ENCODE measurements around the gene UBE2Q1.
"Not testable (repeated sequence)": the region's sequence is repeated elsewhere in the genome, so short reads cannot be mapped to it uniquely, and the experiment has no call there.

The UBE2Q1 gene

GRCh38 chr1:154549202-154549770 lies 9.2 kb downstream of the UBE2Q1 start:
- DNase-seq: no peak

DNA sequence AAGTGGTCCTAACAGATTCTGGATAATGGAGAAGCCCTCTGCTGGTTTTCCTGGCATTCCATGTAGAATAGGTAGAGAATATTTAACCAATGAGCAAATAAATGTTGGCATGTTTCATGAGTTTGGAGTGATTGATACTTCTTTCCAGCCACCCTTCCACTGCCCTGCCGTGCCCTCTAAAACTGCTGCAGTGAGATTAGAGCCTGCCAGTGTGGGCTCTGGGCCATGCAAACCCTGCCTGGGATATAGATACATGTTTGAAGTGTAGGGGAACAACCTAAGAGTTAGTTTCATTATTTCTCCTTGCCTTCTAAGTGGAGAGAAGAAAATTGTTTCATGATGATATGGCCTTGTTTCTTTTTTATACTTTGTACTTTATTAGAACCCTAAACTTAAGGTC lies 10.4 kb downstream of the UBE2Q1 start:
- no peak for DNase-seq

DNA sequence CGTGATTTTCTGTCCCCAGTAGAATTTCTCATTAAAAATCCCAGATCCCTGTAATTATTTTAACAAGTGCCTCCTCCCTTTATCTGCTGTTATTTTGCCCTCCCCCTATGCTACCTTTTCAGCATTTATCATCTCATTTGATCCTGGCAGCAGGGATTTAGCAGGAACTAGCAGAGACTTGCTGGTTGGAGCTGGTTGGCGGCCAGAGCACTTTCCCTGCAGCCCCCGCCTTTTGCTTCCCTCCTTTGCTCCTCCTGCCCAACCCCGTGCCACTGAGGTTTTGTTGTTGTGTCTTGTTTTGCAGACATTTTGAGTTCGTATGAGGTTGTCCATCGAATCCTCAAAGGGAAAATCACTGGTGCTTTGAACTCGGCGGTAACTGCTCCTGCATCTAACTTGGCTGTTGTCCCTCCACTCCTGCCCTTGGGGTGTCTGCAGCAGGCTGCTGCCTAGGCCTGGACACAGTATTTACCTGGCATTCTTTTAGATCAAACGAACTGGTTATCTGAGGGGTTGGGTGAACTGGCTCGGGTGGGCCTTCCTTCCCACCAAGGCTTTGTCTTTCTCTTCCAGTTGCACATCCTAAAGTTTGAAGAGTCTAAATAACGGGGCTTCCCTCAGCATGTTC lies 11.2 kb downstream of the UBE2Q1 start:
- DNase-seq: no peak

- DNase-seq: peak; percentile 55
Measured at GRCh38 chr1:154546264-154547063, 12.0 kb downstream of the UBE2Q1 start.

DNA sequence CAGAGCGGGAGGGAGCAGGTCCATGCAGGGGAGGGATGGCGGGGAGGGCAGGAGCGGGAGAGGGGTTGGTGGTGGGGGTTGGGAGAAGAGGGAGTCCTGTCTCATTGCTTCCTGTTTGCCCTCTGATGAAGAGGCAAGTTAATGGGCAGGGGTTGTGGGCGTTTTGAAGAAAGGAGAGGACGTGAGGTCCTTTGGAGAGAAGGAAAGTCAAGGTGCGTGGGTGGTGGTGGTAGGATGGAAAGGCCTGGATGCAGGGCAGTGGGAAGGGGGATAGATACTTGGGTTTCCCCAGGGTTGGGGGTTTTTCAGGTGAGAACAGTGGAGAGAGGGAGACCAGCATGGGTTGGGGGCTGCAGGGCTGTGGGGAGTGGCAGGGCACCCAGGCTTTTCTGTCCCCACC lies 17.2 kb downstream of the UBE2Q1 start:
- no peak for DNase-seq

DNA sequence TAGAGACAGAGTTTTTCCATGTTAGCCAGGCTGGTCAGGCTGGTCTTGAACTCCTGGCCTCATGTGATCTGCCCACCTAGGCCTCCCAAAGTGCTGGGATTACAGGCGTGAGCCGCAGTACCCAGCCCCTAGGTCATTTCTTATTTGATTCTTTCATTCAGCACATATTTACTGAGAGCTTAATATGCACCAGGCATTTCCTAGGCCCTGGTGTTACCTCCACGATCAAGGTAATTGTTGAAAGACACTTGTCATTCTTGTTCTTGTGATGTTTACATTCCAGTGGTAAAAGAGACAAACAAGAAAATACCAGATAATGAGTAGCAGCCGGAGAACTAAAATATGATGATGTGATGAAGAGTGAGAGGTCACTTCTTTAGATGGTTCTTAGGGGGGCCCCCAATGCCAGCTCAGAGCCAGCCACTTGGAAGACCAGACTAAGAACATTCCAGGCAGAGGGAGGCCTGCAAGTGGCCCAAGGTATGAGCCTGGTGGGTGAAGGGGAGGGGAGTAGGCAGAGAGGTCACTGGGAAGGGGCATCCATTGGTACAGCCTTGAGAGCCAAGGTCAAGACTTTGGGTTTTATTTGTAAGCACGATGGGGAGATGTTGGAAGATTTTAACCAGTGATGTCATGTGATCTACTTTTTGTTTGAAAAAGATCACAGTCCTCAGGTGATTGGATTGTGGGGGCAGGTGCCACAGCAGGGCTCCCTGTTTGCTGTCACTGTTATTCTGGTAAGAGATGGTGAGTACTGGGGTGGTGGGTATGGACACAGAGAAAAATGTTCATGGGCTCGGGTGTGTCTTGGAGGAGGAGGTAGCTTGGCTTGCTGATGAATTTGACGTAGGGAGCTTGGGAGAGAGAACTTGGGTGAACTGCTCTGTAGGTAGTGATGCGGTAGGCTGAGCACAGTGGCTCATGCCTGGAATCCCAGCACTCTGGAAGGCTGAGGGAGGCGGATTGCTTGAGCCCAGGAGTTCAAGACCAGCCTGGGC lies 18.7 kb downstream of the UBE2Q1 start:
- no peak for DNase-seq

- no peak for DNase-seq
Measured at GRCh38 chr1:154536570-154536969, 21.9 kb downstream of the UBE2Q1 start.

DNA sequence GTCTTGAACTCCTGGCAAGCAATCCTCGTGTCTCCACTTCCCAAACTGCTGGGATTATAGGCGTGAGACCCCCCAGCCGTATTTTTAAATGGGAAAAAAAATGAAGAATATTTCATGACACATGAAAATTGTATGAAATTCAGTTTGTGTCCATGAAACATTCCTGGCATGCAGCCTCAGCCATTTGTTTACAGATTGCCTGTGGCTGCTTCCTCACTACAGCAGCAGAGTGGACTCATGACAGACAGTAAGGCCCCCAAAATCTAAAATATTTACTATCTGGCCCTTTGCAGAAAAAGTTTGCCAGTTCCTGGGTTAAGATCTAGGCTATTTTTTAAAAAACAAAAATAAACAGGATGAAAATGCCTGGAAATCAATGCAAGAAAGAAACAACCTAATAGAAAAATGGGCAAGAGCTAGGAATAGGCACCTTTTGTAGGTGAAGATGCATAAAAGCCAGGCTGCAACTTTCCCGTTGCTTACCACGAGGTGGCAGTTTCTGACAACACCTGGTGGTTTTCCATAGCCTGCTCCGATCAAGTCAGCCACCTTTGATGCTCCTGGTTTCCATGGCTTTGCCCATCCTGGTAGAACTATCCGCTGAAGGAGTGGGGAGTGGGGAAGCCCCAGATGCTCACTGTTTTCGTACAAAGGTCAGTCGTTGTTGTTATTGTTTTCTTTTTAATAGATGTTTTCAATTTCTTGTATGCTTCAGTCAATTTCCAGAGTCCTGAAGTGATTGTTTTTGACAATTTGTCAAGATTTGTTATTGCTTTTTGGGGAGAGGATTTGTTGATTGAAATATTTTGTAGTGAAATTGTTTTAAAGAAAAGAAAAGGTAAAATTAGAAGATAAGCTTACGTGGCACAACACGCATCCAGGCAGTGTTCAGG lies 24.3 kb downstream of the UBE2Q1 start:
- DNase-seq: no peak

DNA sequence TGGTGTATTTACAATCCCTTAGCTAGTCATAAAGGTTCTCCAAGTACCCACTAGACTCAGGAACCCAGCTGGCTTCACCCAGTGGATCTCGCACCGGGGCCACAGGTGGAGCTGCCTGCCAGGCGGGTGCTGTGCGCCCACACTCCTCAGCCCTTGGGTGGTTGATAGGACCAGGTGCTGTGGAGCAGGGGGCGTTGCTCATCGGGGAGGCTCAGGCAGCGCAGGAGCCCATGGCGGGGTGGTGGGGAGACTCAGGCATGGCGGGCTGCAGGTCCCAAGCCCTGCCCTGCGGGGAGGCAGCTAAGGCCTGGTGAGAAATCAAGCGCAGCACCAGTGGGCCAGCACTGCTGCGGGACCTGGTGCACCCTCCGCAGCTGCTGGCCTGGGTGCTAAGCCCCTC lies 26.5 kb downstream of the UBE2Q1 start:
- DNase-seq: not testable (repeated sequence)

DNA sequence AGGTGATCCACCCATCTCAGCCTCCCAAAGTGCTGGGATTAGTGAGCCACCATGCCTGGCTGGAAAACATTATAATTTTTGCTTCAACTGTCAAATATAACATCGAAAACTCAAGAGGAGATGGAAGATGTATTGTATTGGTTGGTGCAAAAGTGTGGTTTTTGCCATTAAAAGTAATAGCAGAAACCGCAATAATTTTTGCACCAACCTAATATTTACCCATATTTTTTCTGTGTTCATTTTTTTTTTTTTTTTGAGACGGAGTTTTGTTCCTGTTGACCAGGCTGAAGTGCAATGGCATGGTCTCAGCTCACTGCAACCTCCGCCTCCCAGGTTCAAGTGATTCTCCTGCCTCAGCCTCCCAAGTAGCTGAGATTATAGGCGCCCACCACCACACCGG lies 29.2 kb downstream of the UBE2Q1 start:
- no peak for DNase-seq

DNA sequence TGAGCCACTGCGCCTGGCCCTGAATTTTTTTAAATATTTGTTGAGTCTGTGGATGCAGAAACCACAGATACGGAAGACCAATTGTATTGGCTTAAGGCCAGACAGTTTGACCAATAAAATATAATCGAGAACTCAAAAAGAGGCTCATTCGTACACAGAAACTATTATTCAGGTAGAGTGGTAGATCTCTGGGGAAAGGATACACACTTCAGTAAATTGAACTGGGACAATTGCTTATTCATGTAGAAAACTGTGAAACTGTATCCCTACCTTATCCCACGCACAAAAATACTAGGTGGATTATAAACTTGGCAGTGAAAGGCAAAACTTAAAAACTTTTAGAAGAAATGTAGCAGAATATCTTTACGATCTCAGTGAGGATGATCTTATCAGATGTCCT lies 31.3 kb downstream of the UBE2Q1 start:
- no peak for DNase-seq

DNA sequence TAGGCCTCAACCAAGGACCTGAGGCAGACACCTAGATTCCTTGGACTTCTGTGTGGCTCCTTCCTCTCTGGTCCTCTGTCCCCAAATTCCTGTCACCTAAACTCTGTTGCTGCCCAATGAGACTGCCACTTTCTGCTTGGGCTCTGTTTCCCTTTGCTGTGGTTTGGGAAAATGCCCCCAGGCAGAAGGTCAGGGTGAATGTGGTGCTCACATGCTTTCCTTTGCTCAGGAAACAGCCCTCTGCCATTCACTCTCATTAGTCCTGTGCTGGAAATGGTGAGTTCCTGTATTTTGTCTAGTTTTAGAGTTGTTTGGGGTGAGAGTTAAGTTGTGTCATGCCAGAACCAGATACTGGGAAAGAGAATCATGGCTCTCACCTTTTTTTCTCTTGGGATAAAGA lies 33.6 kb downstream of the UBE2Q1 start:
- DNase-seq: no peak

DNA sequence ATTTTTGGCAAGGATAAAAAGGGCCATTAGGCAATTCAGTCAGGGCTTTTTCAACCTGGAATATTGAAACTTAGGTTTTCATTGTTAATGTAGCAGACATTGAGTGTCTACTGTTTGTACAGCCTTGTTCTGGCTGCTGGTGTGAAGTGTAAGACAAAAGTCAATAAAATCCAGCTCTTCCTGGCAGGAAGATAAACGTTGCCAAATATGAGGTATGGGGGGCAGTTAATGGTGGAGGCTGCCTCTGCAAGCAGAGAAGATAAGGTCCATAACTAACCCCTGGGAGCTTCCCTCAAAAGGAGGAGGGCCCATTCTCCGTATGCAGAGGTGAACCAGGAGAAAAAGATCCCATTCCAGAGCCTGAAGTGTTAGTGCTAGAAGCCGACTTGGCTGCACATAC lies 36.8 kb downstream of the UBE2Q1 start:
- DNase-seq: no peak

- no peak for DNase-seq
Measured at GRCh38 chr1:154520333-154520732, 38.1 kb downstream of the UBE2Q1 start.

GRCh38 chr1:154519591-154519991 lies 38.9 kb downstream of the UBE2Q1 start:
- DNase-seq: no peak

DNA sequence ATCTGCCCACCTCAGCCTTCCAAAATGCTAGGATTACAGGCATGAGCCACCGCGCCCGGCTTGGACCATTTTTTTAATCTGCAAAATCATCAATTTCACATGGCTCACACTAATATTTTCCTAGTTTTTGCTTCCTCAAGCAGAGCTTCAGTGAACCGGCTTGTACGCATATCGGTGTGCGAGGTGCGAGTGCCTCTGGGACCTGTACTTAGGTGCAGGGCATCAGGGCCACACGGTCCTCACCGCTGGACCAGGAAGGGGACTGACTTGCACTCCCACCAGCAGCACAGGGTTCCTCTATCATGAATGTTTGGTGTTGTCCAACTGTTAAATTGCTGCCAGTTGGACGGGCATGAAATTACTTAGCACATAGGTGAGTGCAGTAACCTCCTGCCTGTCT lies 40.8 kb downstream of the UBE2Q1 start:
- no peak for DNase-seq

GRCh38 chr1:154514066-154514553 lies 44.4 kb downstream of the UBE2Q1 start:
- DNase-seq: no peak

DNA sequence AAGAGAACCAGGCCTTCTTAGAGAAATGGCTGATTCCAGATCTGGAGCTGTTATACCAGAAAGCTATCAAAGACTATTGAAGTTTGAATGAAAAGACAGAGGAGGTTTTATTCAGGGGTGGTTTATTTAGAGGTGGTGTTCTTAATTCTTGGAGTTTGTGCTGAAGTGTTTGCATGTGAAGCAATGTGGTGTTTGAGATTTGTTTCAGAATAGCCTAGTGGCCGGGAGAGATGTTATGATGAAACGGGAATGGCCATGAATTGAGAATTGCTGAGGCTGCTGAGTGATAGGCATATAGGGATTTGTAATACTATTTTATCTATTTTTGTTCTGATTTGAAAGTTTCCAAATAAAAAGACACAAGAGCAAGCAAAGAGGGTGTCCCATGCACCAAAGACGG lies 45.7 kb downstream of the UBE2Q1 start:
- no peak for DNase-seq

GRCh38 chr1:154503898-154504297 lies 54.6 kb downstream of the UBE2Q1 start:
- no peak for DNase-seq

GRCh38 chr1:154502744-154503115 lies 55.7 kb downstream of the UBE2Q1 start:
- DNase-seq: no peak

DNA sequence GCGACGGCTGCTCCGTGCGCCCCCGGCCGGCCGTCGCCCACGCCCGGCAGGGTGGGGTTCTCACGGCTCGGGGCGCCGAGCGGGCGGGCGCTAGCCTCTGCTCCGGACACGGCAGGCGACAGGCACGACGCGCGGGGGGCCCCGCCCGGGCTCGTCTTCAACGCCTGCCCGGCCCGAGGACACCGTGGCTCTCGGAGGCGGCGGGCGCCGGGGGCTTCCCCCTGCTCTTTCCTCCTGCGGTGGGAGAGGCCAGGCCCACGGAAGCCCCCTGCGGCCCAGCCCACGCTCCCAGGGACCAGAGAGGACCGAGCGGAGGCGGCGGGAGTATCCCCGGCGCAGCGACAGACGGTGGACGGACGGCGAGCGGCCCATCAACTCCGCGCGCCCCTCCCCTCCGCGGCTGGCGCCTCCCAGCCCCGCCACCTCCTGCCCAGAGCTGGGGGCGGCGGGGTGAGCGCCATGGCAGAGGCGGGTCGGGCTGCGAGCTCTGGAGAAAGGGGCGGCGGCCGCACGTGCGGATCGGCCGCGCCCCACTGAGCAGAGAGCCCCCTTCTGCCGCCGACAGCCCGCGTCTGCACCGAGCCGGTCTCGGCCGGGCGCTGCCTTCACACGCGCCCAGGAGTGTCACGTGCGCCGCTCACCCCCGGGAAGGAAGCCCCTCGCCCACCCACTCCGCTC lies 56.3 kb downstream of the UBE2Q1 start, which contains the start of the genes SHE and TDRD10:
Gene SHE (minus strand): TSS at position 347 of the 678 bp plus-strand sequence. CDS start 386 bp downstream, outside the sequence.
Gene TDRD10 (plus strand): TSS at position 154 of the 678 bp plus-strand sequence. CDS start 4,685 bp downstream, outside the sequence.
- DNase-seq: no peak

Measured in activated CD4-positive, CD25-positive, alpha-beta regulatory T cell treated with anti-CD3 and anti-CD28 coated beads, Interleukin-2, amount 50 U/mL, for 72 hours (primary cell).